ENCODE results near the gene NRG2.
A peak's percentile ranks its signal among the peaks of the same experiment; 100 is the strongest.

Gene NRG2

GRCh38 chr5:140005145-140005591 is 37.9 kb downstream of the NRG2 start:
- DNase-seq = no peak

- DNase-seq = no peak
Observed at GRCh38 chr5:140004174-140004573, 38.9 kb downstream of the NRG2 start.

- DNase-seq = no peak
Observed at GRCh38 chr5:140003519-140003918, 39.6 kb downstream of the NRG2 start.

GRCh38 chr5:140000332-140000731 is 42.8 kb downstream of the NRG2 start:
- no peak for DNase-seq

- DNase-seq = no peak
Observed at GRCh38 chr5:139998837-139999236, 44.3 kb downstream of the NRG2 start.

- no peak for DNase-seq
Observed at GRCh38 chr5:139997276-139997675, 45.8 kb downstream of the NRG2 start.

- DNase-seq = no peak
Observed at GRCh38 chr5:139995929-139996328, 47.2 kb downstream of the NRG2 start.

- DNase-seq = no peak
Observed at GRCh38 chr5:139994234-139994633, 48.9 kb downstream of the NRG2 start.

GRCh38 chr5:139985733-139986132 is 57.4 kb downstream of the NRG2 start:
- no peak for DNase-seq

GRCh38 chr5:139985290-139985689 is 57.8 kb downstream of the NRG2 start:
- no peak for DNase-seq

GRCh38 chr5:139984816-139985215 is 58.3 kb downstream of the NRG2 start:
- no peak for DNase-seq

- DNase-seq = no peak
Observed at GRCh38 chr5:139982975-139983240, 60.2 kb downstream of the NRG2 start.

- no peak for DNase-seq
Observed at GRCh38 chr5:139982157-139982974, 60.7 kb downstream of the NRG2 start.

GRCh38 chr5:139980765-139981164 is 62.3 kb downstream of the NRG2 start:
- no peak for DNase-seq

GRCh38 chr5:139979943-139980342 is 63.2 kb downstream of the NRG2 start:
- no peak for DNase-seq

- no peak for DNase-seq
Observed at GRCh38 chr5:139979518-139979917, 63.6 kb downstream of the NRG2 start.

GRCh38 chr5:139976703-139977102 is 66.4 kb downstream of the NRG2 start:
- DNase-seq = no peak

- DNase-seq = no peak
Observed at GRCh38 chr5:139975942-139976341, 67.2 kb downstream of the NRG2 start.

GRCh38 chr5:139975306-139975705 is 67.8 kb downstream of the NRG2 start:
- DNase-seq = no peak

GRCh38 chr5:139974661-139975060 is 68.4 kb downstream of the NRG2 start:
- DNase-seq = no peak

GRCh38 chr5:139971202-139971725 is 71.8 kb downstream of the NRG2 start:
- DNase-seq = no peak

GRCh38 chr5:139969318-139969717 is 73.8 kb downstream of the NRG2 start:
- no peak for DNase-seq

GRCh38 chr5:139968547-139969261 is 74.4 kb downstream of the NRG2 start:
- peak; percentile 40 for DNase-seq

- no peak for DNase-seq
Observed at GRCh38 chr5:139967353-139967752, 75.7 kb downstream of the NRG2 start.
